A673 (cell line): ENCODE data around the gene FOXN3.

Experiments
- EZH2 ChIP-seq: fragments of 200-600 bp; sonication (generic); IDR thresholded peaks from 2 replicates; pipeline ENCODE4 v1.6.1; 2017; ENCODE audit warnings: borderline replicate concordance, low read depth, mild to moderate bottlenecking, mixed read lengths, antibody characterized with exemption, low read length; ENCODE audit not compliant: poor library complexity, severe bottlenecking
- TF ChIP-seq, protein P1 (sequence below): fragments of 300-800, 200-600 bp; sonication (generic); conservative IDR thresholded peaks from 2 replicates; pipeline ENCODE4 v1.5.1; 2017; ENCODE audit warnings: low read depth, mild to moderate bottlenecking, antibody characterized with exemption, low read length, moderate library complexity, mixed read lengths

DNA sequence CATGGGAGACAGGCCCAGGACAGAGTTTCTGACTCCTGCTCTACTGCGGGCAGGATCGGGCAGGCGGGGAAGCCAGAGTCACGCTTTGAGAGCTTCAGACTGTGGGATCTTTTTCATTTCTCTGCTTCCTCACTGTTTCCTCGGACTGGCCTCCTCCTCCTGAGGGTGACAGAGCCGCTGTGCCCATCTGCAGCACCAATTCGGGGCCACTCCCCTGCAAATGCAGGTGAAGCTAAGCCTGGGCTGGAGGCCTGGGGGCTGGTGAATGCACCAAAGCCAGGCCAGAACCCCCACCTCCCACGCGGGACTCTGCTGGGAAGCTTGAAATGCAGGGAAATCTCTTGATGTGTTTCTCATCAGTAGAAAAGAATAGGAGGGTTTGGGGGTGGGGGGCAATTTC, 77.5 kb downstream of the FOXN3 start:
- TF ChIP-seq, protein P1, sequence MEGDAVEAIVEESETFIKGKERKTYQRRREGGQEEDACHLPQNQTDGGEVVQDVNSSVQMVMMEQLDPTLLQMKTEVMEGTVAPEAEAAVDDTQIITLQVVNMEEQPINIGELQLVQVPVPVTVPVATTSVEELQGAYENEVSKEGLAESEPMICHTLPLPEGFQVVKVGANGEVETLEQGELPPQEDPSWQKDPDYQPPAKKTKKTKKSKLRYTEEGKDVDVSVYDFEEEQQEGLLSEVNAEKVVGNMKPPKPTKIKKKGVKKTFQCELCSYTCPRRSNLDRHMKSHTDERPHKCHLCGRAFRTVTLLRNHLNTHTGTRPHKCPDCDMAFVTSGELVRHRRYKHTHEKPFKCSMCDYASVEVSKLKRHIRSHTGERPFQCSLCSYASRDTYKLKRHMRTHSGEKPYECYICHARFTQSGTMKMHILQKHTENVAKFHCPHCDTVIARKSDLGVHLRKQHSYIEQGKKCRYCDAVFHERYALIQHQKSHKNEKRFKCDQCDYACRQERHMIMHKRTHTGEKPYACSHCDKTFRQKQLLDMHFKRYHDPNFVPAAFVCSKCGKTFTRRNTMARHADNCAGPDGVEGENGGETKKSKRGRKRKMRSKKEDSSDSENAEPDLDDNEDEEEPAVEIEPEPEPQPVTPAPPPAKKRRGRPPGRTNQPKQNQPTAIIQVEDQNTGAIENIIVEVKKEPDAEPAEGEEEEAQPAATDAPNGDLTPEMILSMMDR: no peak
- no peak for TF ChIP-seq EZH2
